Memory B cell (primary cell): ENCODE results near the gene RCC1.
"Not testable (repeated sequence)": the region's sequence is repeated elsewhere in the genome, so short reads cannot be mapped to it uniquely, and the experiment has no call there.

ENCODE experiments used
- ATAC-seq: fragments of 150-1000 bp; cut with Tn5 transposase; 2 replicates; pipeline ENCODE4 v1.10.0; 2021; ENCODE audit warnings: low read depth, mild to moderate bottlenecking, moderate library complexity
- DNase-seq, 2 donors: peaks; one replicate each; pipeline ENCODE4 v3.0.0; 2022; ENCODE audit warnings: low spot score in 2 of 2
- H3K27ac Mint-ChIP-seq: one replicate; pipeline ENCODE4 v1.8.0; 2022; ENCODE audit warnings: mild to moderate bottlenecking, moderate library complexity, mixed read lengths
- H3K27me3 Mint-ChIP-seq: one replicate; pipeline ENCODE4 v1.8.0; 2022; ENCODE audit warnings: mixed read lengths
- H3K36me3 Mint-ChIP-seq: one replicate; pipeline ENCODE4 v1.8.0; 2022; ENCODE audit warnings: mild to moderate bottlenecking, mixed read lengths
- H3K4me1 Mint-ChIP-seq: one replicate; pipeline ENCODE4 v1.8.0; 2022; ENCODE audit warnings: mixed read lengths
- H3K4me3 Mint-ChIP-seq: one replicate; pipeline ENCODE4 v1.8.0; 2022; ENCODE audit warnings: mild to moderate bottlenecking, moderate library complexity, mixed read lengths
- H3K9me3 Mint-ChIP-seq: one replicate; pipeline ENCODE4 v1.8.0; 2022; ENCODE audit warnings: mixed read lengths

Gene RCC1

DNA sequence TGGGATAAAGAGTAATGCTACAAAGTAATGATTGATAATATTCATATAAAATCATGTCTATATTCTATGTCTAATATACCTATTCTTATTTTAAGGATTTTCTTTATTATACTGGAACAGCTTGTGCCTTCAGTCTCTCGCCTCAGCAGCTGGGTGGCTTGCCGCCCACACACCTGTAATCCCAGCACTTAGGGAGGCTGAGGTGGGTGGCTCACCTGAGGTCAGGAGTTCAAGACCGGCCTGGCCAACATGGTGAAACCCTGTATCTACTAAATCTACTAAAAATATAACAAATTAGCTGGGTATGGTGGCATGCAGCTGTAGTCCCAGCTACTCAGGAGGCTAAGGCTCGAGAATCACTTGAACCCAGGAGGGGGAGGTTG lies 39.4 kb downstream of the RCC1 start:
- Mint-ChIP-seq H3K4me1 (no peaks in the 10 kb centered on the region), H3K9me3 (no peaks in the 10 kb centered on the region), H3K36me3 (no peaks in the 10 kb centered on the region), H3K4me3 (no peak overlapping the region), H3K27me3 (no peaks in the 10 kb centered on the region), H3K27ac (no peak overlapping the region)
- ATAC-seq, result no peak
- no peak for DNase-seq

DNA sequence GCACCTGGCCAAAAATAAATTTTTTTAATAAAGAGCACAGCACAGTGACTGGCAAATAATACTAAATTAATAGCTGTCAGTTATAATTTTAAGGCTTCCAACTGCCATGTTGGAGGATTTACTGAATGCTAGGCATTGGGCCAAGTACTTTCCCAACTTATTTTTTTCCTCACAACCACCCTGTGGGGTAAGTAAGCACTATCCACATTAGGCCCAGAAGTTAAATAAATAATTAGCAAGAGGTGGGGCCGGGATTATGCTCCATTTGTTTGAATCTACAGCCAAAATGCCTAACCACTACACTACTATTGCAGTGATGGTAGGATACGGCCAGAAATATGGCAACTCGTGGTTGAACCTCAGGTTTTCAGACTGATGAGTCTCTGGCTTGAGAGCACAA lies 42.5 kb downstream of the RCC1 start:
- Mint-ChIP-seq H3K9me3 (no peaks in the 10 kb centered on the region), H3K36me3 (no peaks in the 10 kb centered on the region), H3K27ac (no peak overlapping the region), H3K4me3 (no peak overlapping the region), H3K4me1 (peaks cover 3% of the 10 kb centered on the region), H3K27me3 (no peaks in the 10 kb centered on the region)
- no peak for DNase-seq
- no peak for ATAC-seq

DNA sequence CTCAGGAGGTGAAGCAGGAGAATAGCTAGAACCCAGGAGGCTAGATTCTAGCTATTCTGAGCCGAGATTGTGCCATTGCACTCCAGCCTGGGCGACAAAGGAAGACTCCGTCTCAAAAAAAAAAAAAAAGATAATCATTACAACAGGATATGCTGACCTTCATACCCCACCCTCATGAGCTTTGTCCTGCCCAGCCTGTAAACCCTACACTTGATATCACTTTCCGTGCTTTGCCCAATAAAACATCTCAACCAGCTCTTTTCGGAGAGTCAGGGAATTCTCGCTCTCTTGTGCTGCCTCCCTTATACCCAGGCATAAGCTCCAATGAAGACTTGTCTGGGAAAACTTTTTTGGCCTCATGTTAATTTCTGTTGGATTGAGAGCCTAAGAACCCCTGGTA lies 45.5 kb downstream of the RCC1 start:
- H3K4me3 Mint-ChIP-seq, result no peak overlapping the region

DNA sequence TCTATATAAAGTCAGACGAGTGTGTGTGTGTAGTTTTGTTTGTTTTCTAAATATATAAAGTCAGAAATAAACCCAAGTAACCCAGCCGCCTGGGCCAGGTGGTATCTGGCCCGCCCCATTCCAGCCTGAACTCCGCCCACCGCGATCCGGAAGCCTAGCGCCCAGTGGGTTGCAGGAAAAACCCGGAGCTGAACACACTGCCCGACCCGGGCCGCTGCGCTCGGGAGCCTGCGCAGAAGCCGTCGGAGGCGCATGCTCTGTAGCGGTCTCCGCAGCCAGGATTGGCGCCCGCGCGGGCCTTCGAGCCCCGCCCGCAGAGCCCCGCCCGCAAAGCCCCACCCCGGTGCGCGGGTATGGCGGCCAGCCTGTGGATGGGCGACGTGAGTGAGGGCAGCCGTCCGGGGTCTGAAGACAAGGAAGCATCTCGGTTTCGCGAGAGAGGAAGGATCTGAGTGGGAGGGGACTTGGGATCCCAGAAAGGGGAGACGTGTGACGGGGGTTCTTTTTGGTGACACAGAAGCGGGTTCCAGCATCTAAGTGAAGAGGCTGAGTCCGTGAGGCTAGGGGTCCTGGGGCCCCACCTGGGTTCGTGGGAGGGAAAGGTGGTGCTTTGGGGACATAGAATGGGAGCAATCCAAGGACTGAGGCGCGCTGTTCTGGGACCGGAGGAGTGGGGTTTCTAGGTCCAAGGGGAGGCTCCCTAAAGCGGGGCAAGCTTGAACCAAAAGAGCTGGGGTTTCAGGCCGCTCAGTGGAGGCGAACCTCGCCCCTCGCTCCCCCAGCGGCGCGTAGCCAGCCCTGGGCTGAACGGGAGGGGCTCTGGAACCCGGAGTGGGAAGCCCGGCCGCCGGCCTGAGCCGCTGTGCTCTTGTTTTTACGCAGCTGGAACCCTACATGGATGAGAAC lies 47.2 kb downstream of the RCC1 start, which contains the start of gene TRNAU1AP:
TSS of gene TRNAU1AP (plus strand) at position 328 of the 906 bp plus-strand sequence. CDS start at position 354, 26 bp downstream.
- Mint-ChIP-seq H3K9me3 (no peaks in the 10 kb centered on the region), H3K4me1 (peaks cover 6% of the 10 kb centered on the region), H3K4me3 (peak within 1 kb of the TSS; percentile 99), H3K36me3 (peaks cover 9% of the 10 kb centered on the region), H3K27me3 (no peaks in the 10 kb centered on the region), H3K27ac (peak within 1 kb of the TSS; percentile 97)
- ATAC-seq (peak; percentile 90), DNase-seq (peak; percentile 96 to 97)

More for the DNA sequence above, 45.5 kb downstream of the RCC1 start:
- H3K4me1 Mint-ChIP-seq, result peaks cover 6% of the 10 kb centered on the region
- H3K27ac Mint-ChIP-seq, result peak overlapping the region; percentile 97
- H3K27me3 Mint-ChIP-seq, result no peaks in the 10 kb centered on the region
- H3K36me3 Mint-ChIP-seq, result peaks cover 4% of the 10 kb centered on the region
- H3K9me3 Mint-ChIP-seq, result no peaks in the 10 kb centered on the region
- DNase-seq (no peak), ATAC-seq (no peak)

DNA sequence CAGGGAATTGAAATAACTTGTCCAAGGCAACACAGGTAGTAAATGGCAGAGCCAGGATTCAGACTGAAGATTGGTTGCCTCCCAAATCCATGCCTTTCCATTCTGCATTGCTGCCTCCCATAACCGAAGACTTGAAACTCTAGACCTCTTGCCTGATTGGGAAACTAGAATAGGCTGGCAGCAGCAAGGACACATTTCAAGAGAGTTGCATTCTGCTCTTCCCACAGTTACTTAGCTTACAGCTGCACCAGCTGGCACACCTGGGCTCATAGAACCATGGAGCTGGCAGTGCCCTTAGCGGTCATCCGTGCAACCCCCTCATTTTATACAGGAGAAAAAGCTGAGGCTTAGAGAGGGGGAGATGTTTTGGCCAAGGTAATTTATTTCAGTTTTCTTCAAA lies 55.0 kb downstream of the RCC1 start:
- no peaks in the 10 kb centered on the region for H3K4me1 Mint-ChIP-seq
- H3K27me3 Mint-ChIP-seq, result no peaks in the 10 kb centered on the region
- H3K4me3 Mint-ChIP-seq, result no peak overlapping the region
- peaks cover 15% of the 10 kb centered on the region for H3K36me3 Mint-ChIP-seq
- H3K9me3 Mint-ChIP-seq, result no peaks in the 10 kb centered on the region
- H3K27ac Mint-ChIP-seq, result no peak overlapping the region
- DNase-seq (no peak), ATAC-seq (no peak)

DNA sequence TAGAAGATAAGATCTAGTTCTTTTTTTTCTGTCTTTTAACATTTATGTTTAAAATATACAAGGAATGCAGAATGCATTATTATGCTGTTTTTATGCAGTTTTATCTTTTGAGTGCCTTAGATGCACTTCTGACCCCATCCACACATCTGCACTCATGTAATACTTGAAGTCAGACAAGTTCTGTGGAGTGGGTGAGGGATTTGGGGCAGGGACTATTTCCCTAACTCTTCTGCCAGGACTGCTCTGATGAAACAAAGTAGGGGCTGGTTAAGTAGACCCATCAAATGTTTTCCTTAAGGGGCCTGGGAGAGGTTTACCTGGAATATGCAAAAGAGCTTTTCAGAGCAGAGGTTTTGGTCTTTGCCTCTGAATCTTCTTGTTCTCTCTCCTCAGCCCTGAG lies 58.5 kb downstream of the RCC1 start:
- Mint-ChIP-seq H3K27me3 (no peaks in the 10 kb centered on the region), H3K27ac (no peak overlapping the region), H3K36me3 (peaks cover 16% of the 10 kb centered on the region), H3K9me3 (no peaks in the 10 kb centered on the region), H3K4me3 (no peak overlapping the region), H3K4me1 (no peaks in the 10 kb centered on the region)
- DNase-seq (no peak), ATAC-seq (no peak)

GRCh38 chr1:28565040-28565439 lies 59.2 kb downstream of the RCC1 start:
- H3K4me1 Mint-ChIP-seq, result no peaks in the 10 kb centered on the region
- DNase-seq, result no peak
- H3K27me3 Mint-ChIP-seq, result no peaks in the 10 kb centered on the region
- H3K27ac Mint-ChIP-seq, result no peak overlapping the region
- peaks cover 16% of the 10 kb centered on the region for H3K36me3 Mint-ChIP-seq
- ATAC-seq, result no peak
- H3K4me3 Mint-ChIP-seq, result no peak overlapping the region
- no peaks in the 10 kb centered on the region for H3K9me3 Mint-ChIP-seq

GRCh38 chr1:28565726-28566125 lies 59.9 kb downstream of the RCC1 start:
- Mint-ChIP-seq H3K36me3 (peaks cover 16% of the 10 kb centered on the region), H3K4me3 (no peak overlapping the region), H3K9me3 (no peaks in the 10 kb centered on the region), H3K27ac (no peak overlapping the region), H3K27me3 (no peaks in the 10 kb centered on the region), H3K4me1 (no peaks in the 10 kb centered on the region)
- ATAC-seq (no peak), DNase-seq (no peak)

DNA sequence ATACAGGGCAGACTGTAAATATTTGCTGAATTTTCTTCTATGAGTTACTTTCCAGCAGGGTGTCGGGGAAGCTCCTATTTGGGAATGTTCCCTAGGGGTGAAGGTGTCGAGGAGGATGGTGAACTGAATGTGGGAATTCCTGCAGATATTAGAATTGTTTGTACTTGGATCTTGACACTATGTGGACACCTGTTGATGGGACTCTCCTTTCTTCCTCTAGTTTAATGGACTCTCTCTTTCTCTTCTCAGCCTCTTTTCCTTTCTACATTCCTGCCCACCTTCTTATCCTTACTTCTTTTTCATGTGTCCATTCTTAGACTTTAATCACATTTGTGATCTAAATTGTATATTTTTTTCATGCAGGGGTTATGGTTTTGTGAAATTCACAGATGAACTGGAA lies 61.1 kb downstream of the RCC1 start:
- no peak for ATAC-seq
- Mint-ChIP-seq H3K27ac (peak overlapping the region; percentile 3), H3K4me1 (no peaks in the 10 kb centered on the region), H3K4me3 (no peak overlapping the region), H3K36me3 (peaks cover 19% of the 10 kb centered on the region), H3K27me3 (no peaks in the 10 kb centered on the region), H3K9me3 (no peaks in the 10 kb centered on the region)
- DNase-seq, result no peak

DNA sequence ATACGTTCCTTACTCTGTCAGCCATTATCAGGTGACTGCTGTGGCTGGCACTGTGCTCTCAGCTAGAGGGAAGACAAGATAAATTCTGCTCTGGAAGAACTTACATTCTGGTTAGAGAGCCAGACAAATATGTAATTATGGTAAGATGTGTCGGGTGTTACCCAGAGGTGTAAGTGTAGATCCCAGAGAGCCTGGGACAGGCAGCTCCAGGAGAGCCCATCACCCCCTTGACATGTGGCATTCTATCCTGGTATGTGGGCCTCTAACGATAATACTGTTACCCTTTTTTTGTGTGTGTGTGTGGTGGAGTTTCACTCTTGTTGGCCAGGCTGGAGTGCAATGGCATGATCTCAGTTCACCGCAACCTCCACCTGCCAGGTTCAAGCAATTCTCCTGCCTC lies 66.1 kb downstream of the RCC1 start:
- ATAC-seq (no peak), DNase-seq (no peak)
- Mint-ChIP-seq H3K36me3 (peaks cover 15% of the 10 kb centered on the region), H3K4me3 (no peak overlapping the region), H3K9me3 (no peaks in the 10 kb centered on the region), H3K27ac (no peak overlapping the region), H3K4me1 (no peaks in the 10 kb centered on the region), H3K27me3 (no peaks in the 10 kb centered on the region)

DNA sequence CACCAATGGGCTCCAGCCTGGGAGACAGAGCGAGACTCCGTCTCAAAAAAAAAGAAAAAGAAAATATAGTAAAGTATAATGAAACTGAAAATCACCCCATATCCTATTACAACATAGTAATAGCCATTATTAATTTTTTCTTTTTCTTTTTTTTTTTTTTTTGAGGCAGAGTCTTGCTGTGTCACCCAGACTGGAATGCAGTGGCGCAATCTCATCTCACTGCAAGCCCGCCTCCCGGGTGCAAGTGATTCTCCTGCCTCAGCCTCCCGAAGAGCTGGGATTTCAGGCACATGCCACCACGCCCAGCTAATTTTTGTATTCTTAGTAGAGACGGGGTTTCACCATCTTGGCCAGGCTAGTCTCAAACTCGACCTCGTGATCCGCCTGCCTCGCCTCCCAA lies 67.0 kb downstream of the RCC1 start:
- ATAC-seq, H3K27me3 Mint-ChIP-seq, H3K4me3 Mint-ChIP-seq, H3K27ac Mint-ChIP-seq, DNase-seq, H3K4me1 Mint-ChIP-seq, H3K9me3 Mint-ChIP-seq: not testable (repeated sequence)
- peaks cover 13% of the 10 kb centered on the region for H3K36me3 Mint-ChIP-seq

- ATAC-seq (no peak), DNase-seq (no peak)
- Mint-ChIP-seq H3K4me1 (peaks cover 8% of the 10 kb centered on the region), H3K36me3 (peaks cover 15% of the 10 kb centered on the region), H3K27ac (no peak overlapping the region), H3K4me3 (no peak overlapping the region), H3K27me3 (no peaks in the 10 kb centered on the region), H3K9me3 (no peaks in the 10 kb centered on the region)
These were observed 67.7 kb downstream of the RCC1 start for GRCh38 chr1:28573564-28573963.

- DNase-seq (no peak), ATAC-seq (no peak)
- Mint-ChIP-seq H3K27me3 (no peaks in the 10 kb centered on the region), H3K27ac (peak overlapping the region; percentile 41), H3K4me1 (peaks cover 24% of the 10 kb centered on the region), H3K36me3 (peaks cover 20% of the 10 kb centered on the region), H3K9me3 (no peaks in the 10 kb centered on the region), H3K4me3 (no peak overlapping the region)
These were observed 71.3 kb downstream of the RCC1 start for GRCh38 chr1:28577052-28577678.

DNA sequence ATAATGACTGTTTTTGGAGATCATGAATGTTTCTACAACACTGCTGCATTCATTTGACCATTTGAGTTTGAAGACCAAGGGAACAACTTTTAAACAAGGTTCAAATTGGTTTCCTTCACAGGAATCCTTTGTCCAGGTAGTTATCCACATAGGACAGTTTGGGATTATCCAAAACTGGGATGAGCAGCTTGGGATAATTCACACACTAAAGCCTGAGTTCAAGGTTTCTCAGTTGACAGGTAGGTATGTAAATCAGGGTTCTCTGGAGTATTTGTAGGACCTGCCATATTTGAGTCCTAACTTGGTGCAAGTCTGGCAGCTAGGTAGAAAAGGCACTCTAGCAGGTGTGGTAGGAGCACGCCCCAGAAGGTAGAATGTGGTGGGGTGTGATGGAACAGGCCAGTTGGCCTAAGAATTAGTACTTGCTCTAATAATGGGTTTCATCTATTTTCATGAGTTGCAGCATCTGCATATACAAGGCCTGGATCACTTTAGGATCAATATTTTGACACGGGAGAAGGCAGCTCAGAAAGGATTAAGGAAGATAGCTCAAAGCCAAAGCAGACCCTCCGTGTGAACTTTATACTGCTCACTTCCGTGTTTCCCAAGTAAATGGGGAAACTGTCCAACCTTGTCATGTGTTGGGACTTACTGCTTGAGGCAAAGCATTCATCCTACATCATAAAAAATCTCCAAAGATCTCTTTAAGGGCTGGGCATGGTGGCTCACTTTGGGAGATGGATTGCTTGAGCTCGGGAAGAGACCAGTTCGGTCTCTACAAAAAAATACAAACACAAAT lies 72.1 kb downstream of the RCC1 start:
- H3K4me3 Mint-ChIP-seq, result no peak overlapping the region
- H3K27ac Mint-ChIP-seq, result peak overlapping the region; percentile 78
- no peaks in the 10 kb centered on the region for H3K27me3 Mint-ChIP-seq
- H3K36me3 Mint-ChIP-seq, result peaks cover 20% of the 10 kb centered on the region
- no peaks in the 10 kb centered on the region for H3K9me3 Mint-ChIP-seq
- peaks cover 27% of the 10 kb centered on the region for H3K4me1 Mint-ChIP-seq
- DNase-seq (no peak), ATAC-seq (no peak)
